IPS DF 6.9 (cell line): Measurements from ENCODE around the gene RNF10.
"Not testable (repeated sequence)": the region's sequence is repeated elsewhere in the genome, so short reads cannot be mapped to it uniquely, and the experiment has no call there.

Source experiments
- DNase-seq: peaks from one replicate; pipeline ENCODE4 v3.0.0-alpha.2; 2013; ENCODE audit warnings: low read depth, low spot score
- H3K27ac ChIP-seq: one replicate; pipeline ENCODE4 v1.5.1; 2013; ENCODE audit warnings: low read length, control low read depth
- H3K27me3 ChIP-seq: 2 replicates; pipeline ENCODE4 v1.6.1; 2013; ENCODE audit warnings: mild to moderate bottlenecking, low read length; ENCODE audit not compliant: control insufficient read depth, insufficient read depth
- H3K36me3 ChIP-seq: 2 replicates; pipeline ENCODE4 v1.6.1; 2013; ENCODE audit warnings: low read length; ENCODE audit not compliant: control insufficient read depth, insufficient read depth
- H3K4me1 ChIP-seq: 2 replicates; pipeline ENCODE4 v1.6.1; 2013; ENCODE audit warnings: low read length; ENCODE audit not compliant: control insufficient read depth, insufficient read depth
- H3K4me3 ChIP-seq: 2 replicates; pipeline ENCODE4 v1.5.1; 2013; ENCODE audit warnings: mild to moderate bottlenecking, low read length
- H3K9me3 ChIP-seq: 2 replicates; pipeline ENCODE4 v1.6.1; 2013; ENCODE audit warnings: low read length, inconsistent platforms; ENCODE audit not compliant: control insufficient read depth, insufficient read depth
- WGBS: extraction: QIAGEN DNeasy Blood & Tissue Kit; methylation state at CpG from one replicate; pipeline ENCODE4 v1.1.7; 2013; ENCODE audit warnings: mixed read lengths, missing lambda C conversion rate; ENCODE audit not compliant: insufficient read length, insufficient coverage; 5-methylcytosine and 5-hydroxymethylcytosine counted together

Gene RNF10

DNA sequence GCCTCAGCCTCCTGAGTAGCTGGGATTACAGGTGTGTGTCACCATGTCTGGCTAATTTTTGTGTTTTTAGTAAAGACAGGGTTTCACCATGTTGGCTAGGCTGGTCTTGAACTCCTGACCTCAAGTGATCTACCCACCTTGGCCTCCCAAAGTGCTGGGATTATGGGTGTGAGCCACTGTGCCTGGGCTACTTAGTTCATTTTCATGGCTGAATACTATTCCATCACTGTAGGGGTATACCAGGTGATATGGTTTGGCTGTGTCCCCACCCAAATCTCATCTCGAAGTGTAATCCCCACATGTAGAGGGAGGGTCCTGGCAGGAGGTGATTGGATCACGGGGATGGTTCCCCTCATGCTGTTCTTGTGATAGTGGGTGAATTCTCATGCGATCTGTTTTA lies 83.0 kb downstream of the RNF10 start:
- not testable (repeated sequence) for H3K4me1 ChIP-seq, H3K27me3 ChIP-seq, H3K27ac ChIP-seq, DNase-seq, H3K9me3 ChIP-seq, H3K36me3 ChIP-seq, H3K4me3 ChIP-seq
- WGBS: no CpG with 5 or more reads among the region's 3 CpGs

DNA sequence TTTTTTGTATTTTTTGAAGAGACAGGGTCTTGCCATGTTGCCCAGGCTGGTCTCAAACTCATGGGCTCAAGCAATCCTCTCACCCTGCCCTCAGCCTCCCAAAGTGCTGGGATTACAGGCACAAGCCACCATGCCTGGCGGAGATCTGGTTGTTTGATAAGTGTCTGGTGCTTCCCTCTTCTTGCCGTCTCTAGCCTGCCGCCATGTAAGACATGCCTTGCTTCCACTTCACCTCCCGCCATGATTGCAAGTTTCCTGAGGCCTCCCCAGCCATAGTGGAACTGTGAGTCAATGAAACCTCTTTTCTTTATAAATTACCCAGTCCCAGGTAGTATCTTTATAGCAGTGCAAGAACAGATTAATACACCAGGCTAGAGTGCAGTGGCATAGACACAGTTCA lies 83.6 kb downstream of the RNF10 start:
- H3K27ac ChIP-seq, H3K4me3 ChIP-seq, H3K4me1 ChIP-seq, H3K9me3 ChIP-seq, H3K36me3 ChIP-seq, DNase-seq, H3K27me3 ChIP-seq: not testable (repeated sequence)
- WGBS: no CpG with 5 or more reads among the region's 4 CpGs

DNA sequence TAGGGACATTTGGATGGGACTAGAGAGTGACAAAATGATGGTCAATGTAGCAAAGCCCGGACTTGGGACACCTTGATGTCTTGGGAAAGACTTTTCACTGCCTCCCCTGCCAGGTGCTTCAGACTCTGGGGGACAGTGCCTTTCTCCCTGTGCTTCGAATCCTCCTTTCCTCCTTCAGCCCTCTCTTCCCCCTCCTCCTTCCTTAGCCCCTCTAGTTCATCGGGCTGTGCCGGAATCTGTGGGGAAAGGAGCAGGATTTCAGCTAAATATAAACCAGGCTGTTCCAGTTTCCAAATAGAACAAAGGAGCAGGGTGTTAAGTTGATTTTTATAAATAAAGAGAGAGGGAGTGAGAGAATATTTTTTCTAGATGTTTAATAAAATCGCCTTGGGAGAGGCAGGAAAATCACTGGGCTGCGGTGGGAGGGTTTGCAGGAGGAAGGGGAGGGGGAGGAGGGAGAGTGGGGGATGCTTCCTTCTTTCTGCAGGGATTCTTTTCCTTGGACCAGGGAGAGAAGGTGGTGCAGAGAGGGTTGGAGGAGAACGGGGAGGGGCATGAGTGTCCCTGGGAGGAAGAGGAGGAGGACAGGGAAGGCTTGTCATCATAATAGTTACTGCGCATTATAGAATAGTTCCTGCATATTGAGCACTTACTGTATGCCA lies 84.9 kb downstream of the RNF10 start:
- no peaks in the 10 kb centered on the region for H3K4me1 ChIP-seq
- no peak overlapping the region for H3K27ac ChIP-seq
- H3K4me3 ChIP-seq: no peak overlapping the region
- H3K27me3 ChIP-seq: no peaks in the 10 kb centered on the region
- no peak for DNase-seq
- no peaks in the 10 kb centered on the region; the same call in 1 of the 2 replicates for H3K36me3 ChIP-seq
- WGBS: 100% methylated on average over 1 of the region's 8 CpGs
- H3K9me3 ChIP-seq: no peaks in the 10 kb centered on the region

- Histone ChIP-seq H3K36me3 (no peaks in the 10 kb centered on the region; the same call in 1 of the 2 replicates), H3K27ac (no peak overlapping the region)
Measured at GRCh38 chr12:120620624-120621023, 86.5 kb downstream of the RNF10 start.

GRCh38 chr12:120625557-120626419 lies 91.6 kb downstream of the RNF10 start:
- no peak for DNase-seq
- Histone ChIP-seq H3K4me1 (peaks cover 1% of the 10 kb centered on the region; the same call in 1 of the 2 replicates), H3K27ac (no peak overlapping the region), H3K36me3 (no peaks in the 10 kb centered on the region; the same call in 1 of the 2 replicates), H3K27me3 (no peaks in the 10 kb centered on the region), H3K4me3 (no peak overlapping the region), H3K9me3 (no peaks in the 10 kb centered on the region)
- no CpG with 5 or more reads among the region's 26 CpGs for WGBS

More at GRCh38 chr12:120620624-120621023, 86.5 kb downstream of the RNF10 start:
- Histone ChIP-seq H3K27me3 (no peaks in the 10 kb centered on the region), H3K4me3 (no peak overlapping the region), H3K4me1 (no peaks in the 10 kb centered on the region), H3K9me3 (no peaks in the 10 kb centered on the region)
- DNase-seq: no peak
- no CpG with 5 or more reads among the region's 2 CpGs for WGBS
